C4-2B (cell line): Measurements from ENCODE around the gene CLEC19A.
"Not testable (repeated sequence)": the region's sequence is repeated elsewhere in the genome, so short reads cannot be mapped to it uniquely, and the experiment has no call there.

Experiments
- H3K27ac ChIP-seq: fragments of 450-650 bp; 2 replicates; pipeline ENCODE4 v1.5.1; 2017
- CTCF ChIP-seq: fragments of 450-650 bp; conservative IDR thresholded peaks from 2 replicates; pipeline ENCODE4 v1.5.1; 2017; ENCODE audit warnings: mild to moderate bottlenecking
- ZFX ChIP-seq: fragments of 450-650 bp; IDR thresholded peaks from 2 replicates; pipeline ENCODE4 v1.6.1; 2017

The CLEC19A gene

GRCh38 chr16:19308392-19308791 lies 22.9 kb downstream of the CLEC19A start:
- H3K27ac ChIP-seq: no peak overlapping the region
- TF ChIP-seq ZFX: no peak
- no peak for TF ChIP-seq CTCF

GRCh38 chr16:19309178-19309577 lies 23.6 kb downstream of the CLEC19A start:
- no peak overlapping the region for H3K27ac ChIP-seq
- TF ChIP-seq ZFX: no peak
- no peak for TF ChIP-seq CTCF

- H3K27ac ChIP-seq: no peak overlapping the region
- TF ChIP-seq ZFX (no peak), CTCF (no peak)
These were observed 29.3 kb downstream of the CLEC19A start for GRCh38 chr16:19314718-19315425.

GRCh38 chr16:19315889-19316433 lies 30.4 kb downstream of the CLEC19A start:
- no peak overlapping the region for H3K27ac ChIP-seq
- TF ChIP-seq CTCF (no peak), ZFX (no peak)

GRCh38 chr16:19316846-19317245 lies 31.3 kb downstream of the CLEC19A start:
- no peak overlapping the region for H3K27ac ChIP-seq
- TF ChIP-seq ZFX (no peak), CTCF (no peak)

- not testable (repeated sequence) for H3K27ac ChIP-seq
These were observed 35.7 kb downstream of the CLEC19A start for GRCh38 chr16:19321186-19321585.

- no peak overlapping the region for H3K27ac ChIP-seq
- TF ChIP-seq CTCF: no peak
- TF ChIP-seq ZFX: no peak
These were observed 38.1 kb downstream of the CLEC19A start for GRCh38 chr16:19323596-19323995.

GRCh38 chr16:19328364-19328763 lies 42.8 kb downstream of the CLEC19A start:
- TF ChIP-seq ZFX (no peak), CTCF (no peak)
- no peak overlapping the region for H3K27ac ChIP-seq
